ENCODE measurements around the gene LMBR1.
"Not testable (repeated sequence)": the region's sequence is repeated elsewhere in the genome, so short reads cannot be mapped to it uniquely, and the experiment has no call there.

The LMBR1 gene

DNA sequence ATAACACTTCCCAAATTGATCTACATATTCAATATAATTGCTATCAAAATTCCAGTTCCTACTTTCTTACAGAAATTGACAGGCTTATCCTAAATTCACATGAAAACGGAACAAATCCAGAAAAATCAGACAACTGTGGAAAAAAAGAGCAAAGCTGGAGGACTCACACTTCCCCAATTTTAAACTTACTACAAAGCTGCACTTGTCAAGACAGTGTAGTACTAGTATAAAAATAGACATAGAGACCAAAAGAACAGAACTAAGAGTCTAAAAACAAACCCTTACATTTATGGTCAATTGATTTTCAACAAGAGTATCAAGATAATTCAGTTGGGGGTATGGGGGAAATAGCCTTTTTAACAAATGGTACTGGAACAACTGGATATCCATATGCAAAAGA is 27.5 kb downstream of the LMBR1 start:
- Histone ChIP-seq H3K9me3 (ENCODE audit: insufficient read depth, low read depth, low read length) (peaks cover 23% of the 10 kb centered on the region), H3K4me3 (ENCODE audit: low read length) (no peak overlapping the region), H3K27ac (ENCODE audit: low read length) (no peak overlapping the region), H3K27me3 (ENCODE audit: insufficient read depth, low read length) (no peaks in the 10 kb centered on the region), H3K4me1 (ENCODE audit: insufficient read depth, low read length) (peaks cover 7% of the 10 kb centered on the region; the same call in 1 of the 2 replicates), H3K36me3 (ENCODE audit: insufficient read depth, low read depth, low read length) (peaks cover 19% of the 10 kb centered on the region), H3K9ac (ENCODE audit: low read depth, low read length) (no peak overlapping the region)

GRCh38 chr7:156862022-156862421 is 31.0 kb downstream of the LMBR1 start:
- not testable (repeated sequence) for H3K4me3 ChIP-seq (ENCODE audit: low read length); H3K27ac ChIP-seq (ENCODE audit: low read length); H3K27me3 ChIP-seq (ENCODE audit: insufficient read depth, low read length); H3K9ac ChIP-seq (ENCODE audit: low read depth, low read length); H3K4me1 ChIP-seq (ENCODE audit: insufficient read depth, low read length)
- Histone ChIP-seq H3K9me3 (ENCODE audit: insufficient read depth, low read depth, low read length) (peaks cover 37% of the 10 kb centered on the region), H3K36me3 (ENCODE audit: insufficient read depth, low read depth, low read length) (peaks cover 27% of the 10 kb centered on the region)

GRCh38 chr7:156861212-156861611 is 31.8 kb downstream of the LMBR1 start:
- H3K9ac ChIP-seq (ENCODE audit: low read depth, low read length), result no peak overlapping the region
- H3K27me3 ChIP-seq (ENCODE audit: insufficient read depth, low read length), result no peaks in the 10 kb centered on the region
- H3K9me3 ChIP-seq (ENCODE audit: insufficient read depth, low read depth, low read length), result peaks cover 38% of the 10 kb centered on the region
- H3K4me1 ChIP-seq (ENCODE audit: insufficient read depth, low read length), result peaks cover 7% of the 10 kb centered on the region; the same call in 1 of the 2 replicates
- peaks cover 27% of the 10 kb centered on the region for H3K36me3 ChIP-seq (ENCODE audit: insufficient read depth, low read depth, low read length)
- H3K4me3 ChIP-seq (ENCODE audit: low read length), result no peak overlapping the region
- H3K27ac ChIP-seq (ENCODE audit: low read length), result no peak overlapping the region

- H3K9me3 ChIP-seq (ENCODE audit: insufficient read depth, low read depth, low read length), result peaks cover 39% of the 10 kb centered on the region
- peaks cover 27% of the 10 kb centered on the region for H3K36me3 ChIP-seq (ENCODE audit: insufficient read depth, low read depth, low read length)
- not testable (repeated sequence) for H3K9ac ChIP-seq (ENCODE audit: low read depth, low read length); H3K27me3 ChIP-seq (ENCODE audit: insufficient read depth, low read length); H3K4me3 ChIP-seq (ENCODE audit: low read length); H3K4me1 ChIP-seq (ENCODE audit: insufficient read depth, low read length); H3K27ac ChIP-seq (ENCODE audit: low read length)
Observed at GRCh38 chr7:156860099-156860498, 32.9 kb downstream of the LMBR1 start.

GRCh38 chr7:156858523-156858922 is 34.5 kb downstream of the LMBR1 start:
- H3K36me3 ChIP-seq (ENCODE audit: insufficient read depth, low read depth, low read length), result peaks cover 27% of the 10 kb centered on the region

GRCh38 chr7:156857757-156858156 is 35.2 kb downstream of the LMBR1 start:
- no peak overlapping the region for H3K4me3 ChIP-seq (ENCODE audit: low read length)
- no peaks in the 10 kb centered on the region for H3K4me1 ChIP-seq (ENCODE audit: insufficient read depth, low read length)
- H3K36me3 ChIP-seq (ENCODE audit: insufficient read depth, low read depth, low read length), result peaks cover 27% of the 10 kb centered on the region
- H3K27ac ChIP-seq (ENCODE audit: low read length), result no peak overlapping the region
- no peak overlapping the region for H3K9ac ChIP-seq (ENCODE audit: low read depth, low read length)
- H3K27me3 ChIP-seq (ENCODE audit: insufficient read depth, low read length), result no peaks in the 10 kb centered on the region
- H3K9me3 ChIP-seq (ENCODE audit: insufficient read depth, low read depth, low read length), result peaks cover 39% of the 10 kb centered on the region

More at GRCh38 chr7:156858523-156858922, 34.5 kb downstream of the LMBR1 start:
- no peaks in the 10 kb centered on the region for H3K4me1 ChIP-seq (ENCODE audit: insufficient read depth, low read length)
- H3K9ac ChIP-seq (ENCODE audit: low read depth, low read length), result no peak overlapping the region
- no peak overlapping the region for H3K27ac ChIP-seq (ENCODE audit: low read length)
- H3K4me3 ChIP-seq (ENCODE audit: low read length), result no peak overlapping the region
- H3K27me3 ChIP-seq (ENCODE audit: insufficient read depth, low read length), result no peaks in the 10 kb centered on the region
- H3K9me3 ChIP-seq (ENCODE audit: insufficient read depth, low read depth, low read length), result peaks cover 41% of the 10 kb centered on the region

- Histone ChIP-seq H3K27me3 (ENCODE audit: insufficient read depth, low read length) (no peaks in the 10 kb centered on the region), H3K36me3 (ENCODE audit: insufficient read depth, low read depth, low read length) (0 out of 2 replicates have a peak, but pooled peaks cover 7% of the 10 kb centered on the region), H3K27ac (ENCODE audit: low read length) (no peak overlapping the region), H3K9ac (ENCODE audit: low read depth, low read length) (no peak overlapping the region), H3K4me3 (ENCODE audit: low read length) (no peak overlapping the region), H3K9me3 (ENCODE audit: insufficient read depth, low read depth, low read length) (peaks cover 18% of the 10 kb centered on the region), H3K4me1 (ENCODE audit: insufficient read depth, low read length) (no peaks in the 10 kb centered on the region)
Observed at GRCh38 chr7:156854654-156855053, 38.3 kb downstream of the LMBR1 start.

DNA sequence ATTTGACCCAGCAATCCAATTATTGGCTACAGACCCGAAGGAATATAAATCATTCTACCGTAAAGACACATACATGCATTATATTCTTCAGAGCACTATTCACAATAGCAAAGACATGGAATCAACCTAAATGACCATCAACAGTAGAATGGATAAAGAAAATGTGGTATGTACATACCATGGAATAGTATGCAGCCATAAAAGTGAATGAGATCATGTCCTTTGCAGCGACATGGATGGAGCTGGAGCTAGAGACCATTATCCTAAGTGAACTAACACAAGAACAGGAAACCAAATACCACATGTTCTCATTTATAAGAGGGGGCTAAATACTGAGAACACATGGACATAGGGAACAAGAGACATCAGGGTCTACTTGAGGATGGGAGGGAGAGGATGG is 44.0 kb downstream of the LMBR1 start:
- no peak overlapping the region for H3K9ac ChIP-seq (ENCODE audit: low read depth, low read length)
- H3K9me3 ChIP-seq (ENCODE audit: insufficient read depth, low read depth, low read length), result no peaks in the 10 kb centered on the region
- H3K4me1 ChIP-seq (ENCODE audit: insufficient read depth, low read length), result no peaks in the 10 kb centered on the region
- no peaks in the 10 kb centered on the region for H3K36me3 ChIP-seq (ENCODE audit: insufficient read depth, low read depth, low read length)
- no peak overlapping the region for H3K27ac ChIP-seq (ENCODE audit: low read length)
- no peak overlapping the region for H3K4me3 ChIP-seq (ENCODE audit: low read length)
- H3K27me3 ChIP-seq (ENCODE audit: insufficient read depth, low read length), result no peaks in the 10 kb centered on the region

GRCh38 chr7:156845379-156846101 is 47.4 kb downstream of the LMBR1 start:
- Histone ChIP-seq H3K4me1 (ENCODE audit: insufficient read depth, low read length) (no peaks in the 10 kb centered on the region), H3K36me3 (ENCODE audit: insufficient read depth, low read depth, low read length) (no peaks in the 10 kb centered on the region), H3K4me3 (ENCODE audit: low read length) (no peak overlapping the region), H3K9me3 (ENCODE audit: insufficient read depth, low read depth, low read length) (no peaks in the 10 kb centered on the region), H3K9ac (ENCODE audit: low read depth, low read length) (no peak overlapping the region), H3K27ac (ENCODE audit: low read length) (no peak overlapping the region), H3K27me3 (ENCODE audit: insufficient read depth, low read length) (no peaks in the 10 kb centered on the region)

DNA sequence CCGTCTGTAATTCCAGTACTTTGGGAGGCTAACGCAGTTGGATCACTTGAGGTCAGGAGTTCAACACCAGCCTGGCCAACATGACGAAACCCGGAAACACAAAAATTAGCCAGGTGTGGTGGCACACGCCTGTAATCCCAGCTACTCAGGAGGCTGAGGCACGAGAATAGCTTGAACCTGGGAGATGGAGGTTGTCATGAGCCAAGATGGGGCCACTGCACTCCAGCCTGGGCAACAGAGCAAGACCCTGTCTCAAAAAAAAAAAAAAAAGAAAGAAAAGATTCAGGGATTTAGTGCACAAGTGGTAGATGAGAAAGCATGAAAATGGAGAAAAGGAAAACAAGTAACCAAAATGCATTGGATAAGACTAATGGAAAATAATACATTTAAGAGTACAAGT is 49.4 kb downstream of the LMBR1 start:
- not testable (repeated sequence) for H3K9ac ChIP-seq (ENCODE audit: low read depth, low read length); H3K36me3 ChIP-seq (ENCODE audit: insufficient read depth, low read depth, low read length); H3K27me3 ChIP-seq (ENCODE audit: insufficient read depth, low read length); H3K27ac ChIP-seq (ENCODE audit: low read length); H3K4me3 ChIP-seq (ENCODE audit: low read length); H3K4me1 ChIP-seq (ENCODE audit: insufficient read depth, low read length); H3K9me3 ChIP-seq (ENCODE audit: insufficient read depth, low read depth, low read length)

GRCh38 chr7:156843157-156843556 is 49.8 kb downstream of the LMBR1 start:
- H3K9me3 ChIP-seq (ENCODE audit: insufficient read depth, low read depth, low read length), result no peaks in the 10 kb centered on the region
- H3K4me3 ChIP-seq (ENCODE audit: low read length), result no peak overlapping the region
- H3K36me3 ChIP-seq (ENCODE audit: insufficient read depth, low read depth, low read length), result no peaks in the 10 kb centered on the region
- no peaks in the 10 kb centered on the region for H3K4me1 ChIP-seq (ENCODE audit: insufficient read depth, low read length)
- H3K27ac ChIP-seq (ENCODE audit: low read length), result no peak overlapping the region
- no peaks in the 10 kb centered on the region for H3K27me3 ChIP-seq (ENCODE audit: insufficient read depth, low read length)
- no peak overlapping the region for H3K9ac ChIP-seq (ENCODE audit: low read depth, low read length)

DNA sequence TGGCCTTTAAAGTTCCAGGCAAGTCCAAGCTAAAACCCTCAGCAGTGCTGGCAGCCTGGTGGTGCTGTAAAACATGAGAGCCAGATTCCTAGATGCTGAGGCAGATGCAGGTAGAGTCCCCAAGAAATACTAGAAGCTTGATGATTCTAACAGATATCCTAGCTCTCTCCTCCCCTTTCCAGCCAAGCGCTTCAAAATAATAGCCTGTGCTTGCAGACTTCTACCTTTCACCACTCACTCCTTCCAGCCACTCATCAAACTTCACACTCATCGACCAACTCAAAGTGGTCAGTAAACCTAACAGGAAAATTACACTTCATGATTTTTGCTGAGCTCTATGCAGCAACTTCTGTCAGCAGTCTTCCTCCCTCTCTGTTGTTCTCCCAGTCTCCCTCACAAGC is 50.2 kb downstream of the LMBR1 start:
- no peaks in the 10 kb centered on the region for H3K27me3 ChIP-seq (ENCODE audit: insufficient read depth, low read length)
- H3K9ac ChIP-seq (ENCODE audit: low read depth, low read length), result no peak overlapping the region
- H3K9me3 ChIP-seq (ENCODE audit: insufficient read depth, low read depth, low read length), result no peaks in the 10 kb centered on the region
- no peak overlapping the region for H3K4me3 ChIP-seq (ENCODE audit: low read length)
- H3K27ac ChIP-seq (ENCODE audit: low read length), result no peak overlapping the region
- no peaks in the 10 kb centered on the region for H3K36me3 ChIP-seq (ENCODE audit: insufficient read depth, low read depth, low read length)
- H3K4me1 ChIP-seq (ENCODE audit: insufficient read depth, low read length), result no peaks in the 10 kb centered on the region

Data from iPS-20b (cell line).